Chondrocyte (in vitro differentiated cells): Measurements from ENCODE around the gene IGFBP5. TPM values are rescaled to one million over a fixed set of nuclear protein-coding genes. Genes with fewer than 3 reads are reported as not detected.

Source experiments
- DNase-seq: peaks from one replicate; pipeline ENCODE4 v3.0.0; 2021; ENCODE audit warnings: mixed read lengths, low spot score
- H3K27ac Mint-ChIP-seq: one replicate; pipeline ENCODE4 v1.8.0; 2021; ENCODE audit warnings: mild to moderate bottlenecking, moderate library complexity, mixed read lengths; ENCODE audit not compliant: unreplicated experiment
- H3K27me3 Mint-ChIP-seq: 2 replicates; pipeline ENCODE4 v1.8.0; 2021; ENCODE audit warnings: low read depth, mixed read lengths
- H3K36me3 Mint-ChIP-seq: 2 replicates; pipeline ENCODE4 v1.8.0; 2021; ENCODE audit warnings: low read depth, mixed read lengths
- H3K4me1 Mint-ChIP-seq: 2 replicates; pipeline ENCODE4 v1.8.0; 2021; ENCODE audit warnings: low read depth, mild to moderate bottlenecking, mixed read lengths
- H3K4me3 Mint-ChIP-seq: one replicate; pipeline ENCODE4 v1.8.0; 2021; ENCODE audit warnings: mild to moderate bottlenecking, moderate library complexity, mixed read lengths; ENCODE audit not compliant: unreplicated experiment
- H3K9me3 Mint-ChIP-seq: 2 replicates; pipeline ENCODE4 v1.8.0; 2021; ENCODE audit warnings: low read depth, mixed read lengths
- total RNA-seq: library from RNA; stranded (reverse); gene quantifications from 3 replicates; pipeline ENCODE4 v1.2.1, GENCODE V29; 2021
- TF ChIP-seq, protein P1 (sequence below): fragments of 200-600 bp; sonication (generic); IDR thresholded peaks from 2 replicates; pipeline ENCODE4 v1.5.0; 2021; ENCODE audit warnings: antibody characterized with exemption, mild to moderate bottlenecking, moderate library complexity

IGFBP5 gene
- total RNA-seq, 1 donor from 2014 or later, result 502 TPM

DNA sequence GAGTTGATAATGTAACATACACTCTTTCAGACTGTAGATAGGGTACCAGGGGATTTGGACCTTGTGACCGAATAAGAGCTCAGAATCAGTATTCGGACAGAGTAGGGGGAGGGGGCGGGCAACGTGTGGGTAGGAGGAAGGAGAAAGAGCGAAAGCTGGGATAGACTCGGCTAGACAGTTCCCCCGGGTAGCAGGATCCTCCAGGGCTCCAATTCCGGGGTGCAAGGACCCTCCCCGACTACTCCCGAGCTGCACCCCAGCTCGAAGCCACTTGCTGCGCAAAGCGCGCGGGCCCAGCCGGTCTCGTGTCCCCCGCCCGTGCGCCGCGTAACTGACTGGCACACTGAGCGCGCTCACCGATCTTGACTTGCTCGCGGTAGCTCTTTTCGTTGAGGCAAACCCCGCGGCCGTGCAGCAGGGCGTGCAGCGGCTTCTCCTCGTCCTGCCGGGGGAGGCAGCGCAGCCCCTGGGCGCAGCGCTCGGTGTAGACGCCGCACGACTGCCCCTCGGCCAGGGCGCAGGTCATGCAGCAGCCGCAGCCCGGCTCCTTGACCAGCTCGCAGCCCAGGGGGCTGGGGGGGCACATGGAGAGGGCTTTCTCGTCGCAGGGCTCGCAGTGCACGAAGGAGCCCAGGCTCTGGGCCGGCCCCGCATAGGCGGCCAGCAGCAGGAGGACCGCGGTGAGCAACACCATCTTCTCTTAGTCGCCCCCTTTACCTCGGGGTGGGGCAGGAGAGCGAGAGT is 1.1 kb downstream of the IGFBP5 start:
- H3K27ac Mint-ChIP-seq, result peak overlapping the region; percentile 93
- H3K4me3 Mint-ChIP-seq, result peak overlapping the region; percentile 95
- H3K9me3 Mint-ChIP-seq, result no peaks in the 10 kb centered on the region
- TF ChIP-seq, protein P1, sequence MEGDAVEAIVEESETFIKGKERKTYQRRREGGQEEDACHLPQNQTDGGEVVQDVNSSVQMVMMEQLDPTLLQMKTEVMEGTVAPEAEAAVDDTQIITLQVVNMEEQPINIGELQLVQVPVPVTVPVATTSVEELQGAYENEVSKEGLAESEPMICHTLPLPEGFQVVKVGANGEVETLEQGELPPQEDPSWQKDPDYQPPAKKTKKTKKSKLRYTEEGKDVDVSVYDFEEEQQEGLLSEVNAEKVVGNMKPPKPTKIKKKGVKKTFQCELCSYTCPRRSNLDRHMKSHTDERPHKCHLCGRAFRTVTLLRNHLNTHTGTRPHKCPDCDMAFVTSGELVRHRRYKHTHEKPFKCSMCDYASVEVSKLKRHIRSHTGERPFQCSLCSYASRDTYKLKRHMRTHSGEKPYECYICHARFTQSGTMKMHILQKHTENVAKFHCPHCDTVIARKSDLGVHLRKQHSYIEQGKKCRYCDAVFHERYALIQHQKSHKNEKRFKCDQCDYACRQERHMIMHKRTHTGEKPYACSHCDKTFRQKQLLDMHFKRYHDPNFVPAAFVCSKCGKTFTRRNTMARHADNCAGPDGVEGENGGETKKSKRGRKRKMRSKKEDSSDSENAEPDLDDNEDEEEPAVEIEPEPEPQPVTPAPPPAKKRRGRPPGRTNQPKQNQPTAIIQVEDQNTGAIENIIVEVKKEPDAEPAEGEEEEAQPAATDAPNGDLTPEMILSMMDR, result peak; percentile 28
- peaks cover 67% of the 10 kb centered on the region for H3K4me1 Mint-ChIP-seq
- no peaks in the 10 kb centered on the region for H3K36me3 Mint-ChIP-seq
- DNase-seq, result no peak
- no peaks in the 10 kb centered on the region for H3K27me3 Mint-ChIP-seq

DNA sequence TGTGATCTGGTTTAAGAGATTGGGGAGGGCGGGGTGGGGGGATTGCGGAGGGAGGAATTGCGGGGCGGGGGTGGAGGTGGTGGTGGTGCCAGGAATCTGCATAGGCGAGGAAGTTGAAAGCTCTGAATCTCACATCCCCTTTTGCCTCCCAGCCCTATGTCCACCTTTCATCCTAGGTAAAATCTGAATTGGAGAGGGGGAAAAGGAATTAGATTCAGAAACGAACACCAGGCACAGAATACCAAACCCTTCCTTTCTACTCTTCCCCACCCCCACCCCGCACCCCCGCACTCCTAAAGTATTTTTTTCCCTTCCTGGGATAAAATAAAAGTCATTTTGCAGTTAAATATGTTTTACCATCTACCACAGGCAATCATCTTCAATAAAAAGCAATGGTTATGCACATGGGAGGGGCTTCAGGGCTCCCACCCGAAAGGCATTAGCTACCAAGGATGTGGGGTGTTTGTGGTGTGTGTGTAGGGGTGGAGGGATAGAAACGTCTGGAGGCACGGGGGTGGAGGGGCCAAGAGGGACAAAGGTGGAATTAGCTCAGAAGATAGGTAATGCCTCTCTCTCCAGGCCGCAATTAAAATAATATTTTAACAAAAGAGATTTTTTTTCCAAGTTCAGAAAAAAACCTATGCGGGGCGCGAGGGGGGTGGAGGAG is 1.8 kb downstream of the IGFBP5 start:
- no peaks in the 10 kb centered on the region for H3K9me3 Mint-ChIP-seq
- DNase-seq, result no peak
- peaks cover 74% of the 10 kb centered on the region for H3K4me1 Mint-ChIP-seq
- H3K27me3 Mint-ChIP-seq, result no peaks in the 10 kb centered on the region
- TF ChIP-seq, protein P1, result no peak
- H3K27ac Mint-ChIP-seq, result peak overlapping the region; percentile 93
- H3K4me3 Mint-ChIP-seq, result peak overlapping the region; percentile 95
- peaks cover 3% of the 10 kb centered on the region for H3K36me3 Mint-ChIP-seq

DNA sequence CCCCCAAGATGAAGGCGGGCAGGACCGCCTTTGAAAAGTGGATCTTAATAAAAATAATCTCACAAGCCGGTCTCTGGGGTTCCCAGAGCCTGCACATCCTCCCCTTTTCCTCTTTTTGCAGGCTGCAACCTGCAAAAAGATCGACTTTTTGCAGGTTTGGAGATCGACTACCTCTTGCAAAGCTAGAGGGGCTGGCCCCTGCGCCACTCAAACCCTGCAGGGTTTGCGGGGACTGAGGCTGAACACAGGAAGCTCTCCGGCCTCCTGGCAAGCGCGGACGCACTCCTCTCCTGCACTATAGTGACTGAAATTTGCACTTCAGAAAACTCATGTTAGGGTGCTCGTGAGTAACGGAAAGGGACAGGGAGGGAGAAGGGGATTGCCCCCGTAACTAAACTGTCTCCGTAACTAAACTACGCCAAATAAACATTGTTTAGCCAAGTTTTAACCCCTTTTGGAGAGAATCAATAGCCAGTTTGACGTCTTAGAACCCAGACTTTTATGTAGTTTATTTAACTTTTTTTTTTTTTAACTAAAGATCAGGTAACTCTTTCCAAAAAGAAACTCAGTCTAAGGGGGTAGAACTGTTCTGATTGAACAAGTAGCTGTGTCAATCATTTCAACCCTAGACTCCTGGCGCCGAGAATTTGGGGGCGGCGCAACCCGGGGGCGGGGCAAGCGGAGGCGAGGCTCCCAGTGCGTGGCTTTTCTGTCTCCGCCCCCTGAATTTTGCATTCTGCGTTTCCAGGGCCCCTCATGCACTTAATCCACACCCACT is 2.5 kb downstream of the IGFBP5 start:
- no peaks in the 10 kb centered on the region for H3K27me3 Mint-ChIP-seq
- peak overlapping the region; percentile 97 for H3K27ac Mint-ChIP-seq
- no peak for DNase-seq
- peaks cover 80% of the 10 kb centered on the region for H3K4me1 Mint-ChIP-seq
- peaks cover 3% of the 10 kb centered on the region for H3K36me3 Mint-ChIP-seq
- H3K4me3 Mint-ChIP-seq, result peak overlapping the region; percentile 95
- H3K9me3 Mint-ChIP-seq, result no peaks in the 10 kb centered on the region
- TF ChIP-seq, protein P1, result peak; percentile 4

DNA sequence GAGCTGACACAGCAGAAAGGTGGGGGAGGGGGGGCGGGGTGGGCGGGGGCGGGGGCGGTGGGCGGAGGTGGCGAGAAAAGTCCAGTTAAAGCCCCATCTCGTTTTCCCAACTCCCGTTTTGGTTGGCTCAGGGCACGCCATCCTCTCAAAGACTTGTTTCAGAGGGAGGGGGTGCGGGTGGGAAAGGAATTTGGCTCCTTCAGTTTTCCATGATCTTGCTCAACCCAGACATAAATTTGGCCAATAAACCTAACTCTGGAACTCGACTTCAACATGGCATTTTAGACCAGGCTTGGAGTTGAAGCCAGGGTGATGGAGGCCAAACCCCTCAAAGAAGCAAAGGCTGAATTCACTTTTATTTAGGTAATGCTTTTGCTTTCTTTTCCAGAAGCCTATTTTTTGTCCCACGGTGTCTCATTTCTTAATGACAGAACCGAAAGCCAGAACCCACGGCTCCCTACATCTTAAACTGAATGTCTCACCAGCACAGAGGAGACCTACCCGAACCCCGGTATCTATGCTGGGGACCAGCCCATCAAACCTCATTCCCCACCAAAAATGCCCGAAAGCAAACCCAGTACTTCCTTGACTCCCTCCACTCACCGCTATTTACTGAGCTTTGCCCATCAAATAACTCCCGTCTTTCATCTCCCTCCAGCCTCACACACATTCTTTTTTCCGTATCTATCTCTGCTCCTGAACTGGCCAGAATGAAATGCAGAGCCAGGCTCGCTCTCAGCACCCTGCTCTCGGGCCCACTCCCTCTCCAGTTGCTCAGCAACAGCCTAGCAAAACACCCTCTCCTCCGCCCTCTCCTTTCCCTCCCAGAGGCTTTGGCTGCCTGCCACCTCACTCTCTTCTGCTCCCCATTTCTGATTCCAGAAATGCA is 4.3 kb downstream of the IGFBP5 start:
- H3K27ac Mint-ChIP-seq, result peak overlapping the region; percentile 95
- peaks cover 6% of the 10 kb centered on the region for H3K36me3 Mint-ChIP-seq
- peak overlapping the region; percentile 76 for H3K4me3 Mint-ChIP-seq
- H3K4me1 Mint-ChIP-seq, result peaks cover 78% of the 10 kb centered on the region
- TF ChIP-seq, protein P1, result no peak
- no peaks in the 10 kb centered on the region for H3K27me3 Mint-ChIP-seq
- DNase-seq, result no peak
- no peaks in the 10 kb centered on the region for H3K9me3 Mint-ChIP-seq
